ENCODE data around the gene CRHR2. TPM values are rescaled to one million over a fixed set of nuclear protein-coding genes. Genes with fewer than 3 reads are reported as not detected.

Gene CRHR2
- polyA plus RNA-seq, 2 of the 4 experiments (the other 2 are of a cell fraction), result not detected

GRCh38 chr7:30618080-30618676, 64.1 kb downstream of the CRHR2 start:
- no peak for DNase-seq (ENCODE audit: low read depth in 1 of 2, low spot score in 1 of 2)
- no peak for FAIRE-seq
- Histone ChIP-seq H3K4me3 (no peak overlapping the region), H3K4me1 (no peaks in the 10 kb centered on the region), H3K4me2 (no peak overlapping the region), H3K27ac (no peak overlapping the region), H3K9me3 (no peaks in the 10 kb centered on the region)
- TF ChIP-seq SMC3 (IDR thresholded peaks at IDR 0.05), result no peak
- ChIA-PET POLR2A (no interaction called here), CTCF (interaction anchor here (1.2 to 1.6 kb wide), 2 partner anchors 11 to 13 kb away, joined by 3 to 4 read pairs; no protein-coding TSS in a partner anchor)
- no peak for ATAC-seq
- 94% methylated on average over 4 of the region's 4 CpGs for WGBS (ENCODE audit: missing lambda C conversion rate)

GRCh38 chr7:30617359-30617758, 64.9 kb downstream of the CRHR2 start:
- H3K4me3 ChIP-seq, result no peak overlapping the region
- DNase-seq (ENCODE audit: low read depth in 1 of 2, low spot score in 1 of 2) (no peak), ATAC-seq (peak in 1 of 2 experiments; percentile 52; a peak in 1 of 6 replicates), FAIRE-seq (no peak)
- H3K9me3 ChIP-seq, result no peaks in the 10 kb centered on the region
- WGBS (ENCODE audit: missing lambda C conversion rate), result 94% methylated on average over 2 of the region's 2 CpGs
- no peak overlapping the region for H3K27ac ChIP-seq
- TF ChIP-seq RNF2 (IDR thresholded peaks at IDR 0.05; ENCODE audit: borderline replicate concordance, low read depth) (no peak), MAFK (IDR thresholded peaks at IDR 0.05; ENCODE audit: partially characterized antibody) (no peak), SMC3 (IDR thresholded peaks at IDR 0.05) (no peak), PBX3 (IDR thresholded peaks at IDR 0.05) (no peak), CHD2 (IDR thresholded peaks at IDR 0.05; ENCODE audit: low read length, partially characterized antibody) (no peak), HMGXB4 (CRISPR knock-in tag; IDR thresholded peaks at IDR 0.05; ENCODE audit: borderline replicate concordance) (no peak), RAD21 (conservative IDR thresholded peaks at IDR 0.05 in 1 of 2, IDR thresholded peaks at IDR 0.05 in 1 of 2) (no peak), CBX2 (IDR thresholded peaks at IDR 0.05; ENCODE audit: borderline replicate concordance, low read depth) (no peak), RFX5 (IDR thresholded peaks at IDR 0.05) (no peak), TFCP2L1 (CRISPR knock-in tag; IDR thresholded peaks at IDR 0.05) (no peak), BCL3 (IDR thresholded peaks at IDR 0.05) (no peak), GATA3 (IDR thresholded peaks at IDR 0.05; ENCODE audit: borderline replicate concordance) (no peak)
- H3K4me2 ChIP-seq, result no peak overlapping the region
- H3K4me1 ChIP-seq, result no peaks in the 10 kb centered on the region
- POLR2A ChIA-PET, result no interaction called here
- CTCF ChIA-PET, result interaction anchor here (1.2 to 1.6 kb wide), 2 partner anchors 12 to 13 kb away, joined by 3 to 4 read pairs; no protein-coding TSS in a partner anchor

GRCh38 chr7:30616318-30616717, 65.9 kb downstream of the CRHR2 start:
- 92% methylated on average over 4 of the region's 4 CpGs for WGBS (ENCODE audit: missing lambda C conversion rate)
- ATAC-seq (no peak), DNase-seq (ENCODE audit: low read depth in 1 of 2, low spot score in 1 of 2) (no peak), FAIRE-seq (no peak)
- Histone ChIP-seq H3K4me2 (no peak overlapping the region), H3K9me3 (no peaks in the 10 kb centered on the region), H3K4me3 (no peak overlapping the region), H3K27ac (no peak overlapping the region), H3K4me1 (no peaks in the 10 kb centered on the region)
- no peak for TF ChIP-seq TP53 (CRISPR knock-in tag; IDR thresholded peaks at IDR 0.05)
- ChIA-PET CTCF (interaction anchor here (1.0 kb wide), 1 partner anchor 67 kb away, joined by 3 read pairs; no protein-coding TSS in a partner anchor), POLR2A (interaction anchor here (0.5 kb wide), 1 partner anchor 10 kb away, joined by 4 read pairs; no protein-coding TSS in a partner anchor)

Data from A549 (cell line).